ENCODE results near the gene HNRNPR. TPM values are rescaled to one million over a fixed set of nuclear protein-coding genes. Genes with fewer than 3 reads are reported as not detected.

The HNRNPR gene
- total and polyA plus RNA-seq, 2 donors (not counting 1 experiment from before 2014, with no cell fraction given) = 52.2 to 132 TPM

GRCh38 chr1:23369335-23370013 lies 25.4 kb upstream of the HNRNPR start, which contains the start of gene ZNF436:
Gene ZNF436, minus strand, starts transcription at chr1:23369836. Its CDS starts 1,831 bp downstream, at chr1:23368005.
- Histone ChIP-seq H3K79me2 (ENCODE audit: control insufficient read depth, insufficient read depth, low read length) (peaks cover 15% of the 10 kb centered on the region), H3K9ac (ENCODE audit: low read length) (peak within 1 kb of the TSS; percentile 89), H3K4me2 (replicated peaks; ENCODE audit: low read depth, low read length, poor library complexity, severe bottlenecking) (peak within 1 kb of the TSS; percentile 91), H3K4me3 (ENCODE audit: control extremely low read depth in 1 of 5, extremely low read depth in 1 of 5, insufficient read depth in 1 of 5, low read depth in 2 of 5, low read length in 4 of 5) (peak within 1 kb of the TSS; percentile 93 to 100 (median 97)), H3K9me3 (ENCODE audit: control extremely low read depth in 1 of 3, control insufficient read depth in 2 of 3, insufficient read depth in 1 of 3, low read length in 2 of 3) (no peaks in the 10 kb centered on the region), H2AFZ (ENCODE audit: insufficient read depth, low read depth, low read length, poor library complexity, severe bottlenecking) (peak within 1 kb of the TSS; percentile 100), H3K36me3 (replicated peaks in 1 of 2; ENCODE audit: control extremely low read depth in 1 of 2, control insufficient read depth in 1 of 2, extremely low read depth in 1 of 2, insufficient read depth in 2 of 2, low read length in 1 of 2) (no peaks in the 10 kb centered on the region), H3K4me1 (ENCODE audit: control insufficient read depth in 2 of 2, insufficient read depth in 2 of 2, low read length in 2 of 2) (peaks cover 12 to 19% of the 10 kb centered on the region in 2 donors), H3K27ac (ENCODE audit: low read length in 2 of 2) (peak within 1 kb of the TSS; percentile 81 to 85), H4K20me1 (ENCODE audit: control insufficient read depth, insufficient read depth, low read length, poor library complexity, severe bottlenecking) (no peaks in the 10 kb centered on the region), H3K27me3 (replicated peaks in 1 of 4; ENCODE audit: control extremely low read depth in 1 of 4, control insufficient read depth in 3 of 4, insufficient read depth in 4 of 4, low read length in 3 of 4) (no peaks in the 10 kb centered on the region)
- H3K4me1 Mint-ChIP-seq = peaks cover 33% of the 10 kb centered on the region
- DNase-seq (peak; percentile 30), ATAC-seq (ENCODE audit: low read depth) (no peak)
- POLR2A ChIA-PET = no interaction called here
- H3K27ac Mint-ChIP-seq = peak within 1 kb of the TSS; percentile 99
- H3K27me3 Mint-ChIP-seq = no peaks in the 10 kb centered on the region
- no peaks in the 10 kb centered on the region for H3K9me3 Mint-ChIP-seq (ENCODE audit: insufficient read depth)
- CTCF ChIA-PET = interaction anchor here (0.6 kb wide), 2 partner anchors 115 to 330 kb away, joined by 3 to 4 read pairs; no protein-coding TSS in a partner anchor
- peak within 1 kb of the TSS; percentile 98 for H3K4me3 Mint-ChIP-seq
- intact Hi-C loops (cut with micrococcal nuclease) = loop anchor here (2.0 to 5.0 kb wide), 3 partner anchors 35 to 268 kb away; partner anchors contain the start of gene E2F2
- under 1% methylated on average over 23 of the region's 29 CpGs for WGBS (ENCODE audit: insufficient coverage)
- no peak for TF ChIP-seq CTCF (IDR thresholded peaks at IDR 0.05)

Measured in B cell (primary cell).